Ramos (cell line): ENCODE measurements around the gene CEP70.
"Not testable (repeated sequence)": the region's sequence is repeated elsewhere in the genome, so short reads cannot be mapped to it uniquely, and the experiment has no call there.

Source experiments
- in situ Hi-C: fragments of 300-500 bp; cut with MboI; formaldehyde crosslinking; loops from one replicate; pipeline ENCODE4 v1.14.3; 2022; ENCODE audit warnings: low sequenced_read_pairs; ENCODE audit not compliant: unreplicated experiment

CEP70 gene, protein sequence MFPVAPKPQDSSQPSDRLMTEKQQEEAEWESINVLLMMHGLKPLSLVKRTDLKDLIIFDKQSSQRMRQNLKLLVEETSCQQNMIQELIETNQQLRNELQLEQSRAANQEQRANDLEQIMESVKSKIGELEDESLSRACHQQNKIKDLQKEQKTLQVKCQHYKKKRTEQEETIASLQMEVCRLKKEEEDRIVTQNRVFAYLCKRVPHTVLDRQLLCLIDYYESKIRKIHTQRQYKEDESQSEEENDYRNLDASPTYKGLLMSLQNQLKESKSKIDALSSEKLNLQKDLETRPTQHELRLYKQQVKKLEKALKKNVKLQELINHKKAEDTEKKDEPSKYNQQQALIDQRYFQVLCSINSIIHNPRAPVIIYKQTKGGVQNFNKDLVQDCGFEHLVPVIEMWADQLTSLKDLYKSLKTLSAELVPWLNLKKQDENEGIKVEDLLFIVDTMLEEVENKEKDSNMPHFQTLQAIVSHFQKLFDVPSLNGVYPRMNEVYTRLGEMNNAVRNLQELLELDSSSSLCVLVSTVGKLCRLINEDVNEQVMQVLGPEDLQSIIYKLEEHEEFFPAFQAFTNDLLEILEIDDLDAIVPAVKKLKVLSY

DNA sequence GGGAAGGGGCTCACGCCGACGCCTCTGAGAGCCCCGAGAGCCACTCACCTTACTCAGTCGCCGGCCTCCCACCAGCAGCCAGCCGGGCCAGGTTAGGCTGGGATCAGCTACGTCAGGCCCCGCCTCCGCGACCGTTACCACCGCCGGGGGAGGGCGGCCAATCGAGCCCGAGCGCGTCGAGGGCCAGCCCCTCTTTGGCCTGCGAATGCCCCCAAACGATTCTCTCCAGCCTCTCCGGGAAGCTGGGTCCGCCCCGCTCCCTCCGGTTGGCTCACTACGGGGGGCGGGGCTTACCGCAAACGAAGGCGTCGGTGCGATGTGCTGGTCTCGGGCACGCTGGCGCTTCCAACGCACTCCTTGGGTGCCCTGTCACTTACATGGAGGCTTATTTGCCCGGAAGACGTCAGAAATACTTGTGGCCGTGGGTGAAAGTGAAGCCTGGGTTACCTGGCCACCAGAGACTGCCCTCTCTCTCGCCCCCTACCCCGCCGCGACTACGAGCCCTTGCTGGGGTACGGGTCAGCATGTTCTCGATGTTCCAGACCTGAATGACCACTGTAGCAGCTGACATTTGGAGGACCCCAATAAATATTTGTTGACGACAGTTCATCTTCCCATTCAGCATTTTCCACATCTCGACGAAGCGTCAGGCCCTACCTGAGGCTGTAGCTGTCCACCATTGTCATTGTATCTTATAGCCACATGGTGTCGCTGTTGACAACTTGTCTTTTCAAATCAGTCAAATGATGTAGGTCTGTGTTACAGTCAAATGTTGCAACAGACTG, at the start of gene CEP70:
Gene CEP70 (minus strand): TSS at position 111 of the 785 bp plus-strand sequence. CDS start 21,333 bp downstream, outside the sequence.
- in situ Hi-C loops, result loop anchor here (25.0 kb wide), 1 partner anchor 407 kb away; the partner anchor contains the start of gene ARMC8

DNA sequence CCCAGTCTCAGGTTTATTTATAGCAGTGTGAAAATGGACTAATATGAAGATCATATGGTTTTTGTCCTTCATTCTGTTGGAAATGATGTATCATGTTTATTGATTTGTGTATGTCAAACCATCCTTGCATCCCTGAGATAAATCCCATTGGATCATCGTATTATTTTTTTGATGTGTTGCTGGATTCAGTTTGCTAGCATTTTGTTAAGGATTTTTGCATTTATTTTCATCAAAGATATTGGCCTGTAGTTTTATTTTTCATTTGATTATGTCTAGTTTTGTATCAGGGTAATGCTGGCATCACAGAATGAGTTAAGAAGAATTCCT, 48.8 kb upstream of the CEP70 start:
- in situ Hi-C loops, result no loop called here

DNA sequence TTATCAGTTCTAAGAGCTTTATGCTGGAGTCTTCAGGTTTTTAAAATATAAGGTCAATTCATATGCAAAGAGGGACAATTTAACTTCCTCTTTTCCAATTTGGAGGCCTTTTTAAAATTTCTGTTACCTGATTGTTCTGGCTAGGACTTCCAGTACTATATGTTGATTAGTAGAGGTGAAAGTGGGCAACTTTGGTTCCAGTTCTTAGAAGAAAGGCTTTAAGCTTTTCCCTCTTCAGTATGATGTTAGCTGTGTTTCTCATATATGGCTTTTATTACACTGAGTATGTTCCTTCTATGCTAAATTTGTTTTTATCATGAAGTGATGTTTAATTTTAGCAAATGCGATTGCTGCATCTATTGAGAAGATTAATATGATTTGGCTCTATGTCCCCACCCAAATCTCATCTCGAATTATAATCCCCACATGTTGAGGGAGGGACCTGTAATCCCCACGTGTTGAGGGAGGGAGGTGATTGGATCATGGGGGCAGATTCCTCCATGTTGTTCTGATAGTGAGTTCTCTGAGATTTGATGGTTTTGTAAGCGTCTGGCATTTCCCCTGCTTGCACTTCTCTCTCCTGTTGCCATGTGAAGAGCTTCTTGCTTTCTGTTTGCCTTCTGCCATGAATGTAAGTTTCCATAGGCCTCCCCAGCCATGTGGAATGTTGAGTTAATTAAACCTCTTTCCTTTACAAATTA, 48.3 kb upstream of the CEP70 start:
- in situ Hi-C loops, result no loop called here

DNA sequence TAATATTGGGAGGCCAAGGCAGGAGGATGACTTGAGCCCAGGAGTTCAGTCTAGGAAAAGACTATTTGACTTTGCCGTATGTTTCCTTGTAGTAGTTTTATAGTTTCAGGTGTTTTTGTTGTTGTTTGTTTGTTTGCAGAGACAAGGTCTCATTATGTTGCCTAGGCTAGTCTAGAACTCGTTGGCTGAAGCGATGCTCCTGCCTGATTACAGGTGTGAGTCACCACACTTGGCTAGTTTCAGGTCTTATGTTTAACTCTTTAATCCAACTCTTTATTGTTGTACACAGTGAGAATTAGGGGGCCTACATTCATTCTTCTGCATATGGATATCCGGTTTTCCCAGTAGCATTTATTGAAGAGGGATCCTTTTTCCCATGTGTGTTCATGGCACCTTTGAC, 46.5 kb upstream of the CEP70 start:
- in situ Hi-C loops, result no loop called here

DNA sequence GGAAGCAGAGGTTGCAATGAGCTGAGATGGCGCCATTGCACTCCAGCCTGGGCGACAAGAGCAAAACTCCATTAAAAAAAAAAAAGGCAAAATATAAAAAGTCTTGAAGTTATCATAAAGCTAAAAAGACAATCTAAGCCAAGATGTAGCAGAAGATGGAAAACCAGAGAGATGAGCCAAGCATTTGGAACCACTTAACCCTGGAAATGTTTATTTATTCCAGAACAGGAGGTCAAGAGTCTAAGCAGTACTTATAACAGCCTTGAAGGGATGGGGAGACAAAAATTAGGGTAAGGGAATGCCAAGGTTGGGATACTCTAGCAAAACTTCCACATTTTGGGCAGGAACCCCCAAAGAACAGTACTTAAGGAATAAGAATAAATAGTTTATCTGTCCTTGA, 44.6 kb upstream of the CEP70 start:
- in situ Hi-C loops, result no loop called here

DNA sequence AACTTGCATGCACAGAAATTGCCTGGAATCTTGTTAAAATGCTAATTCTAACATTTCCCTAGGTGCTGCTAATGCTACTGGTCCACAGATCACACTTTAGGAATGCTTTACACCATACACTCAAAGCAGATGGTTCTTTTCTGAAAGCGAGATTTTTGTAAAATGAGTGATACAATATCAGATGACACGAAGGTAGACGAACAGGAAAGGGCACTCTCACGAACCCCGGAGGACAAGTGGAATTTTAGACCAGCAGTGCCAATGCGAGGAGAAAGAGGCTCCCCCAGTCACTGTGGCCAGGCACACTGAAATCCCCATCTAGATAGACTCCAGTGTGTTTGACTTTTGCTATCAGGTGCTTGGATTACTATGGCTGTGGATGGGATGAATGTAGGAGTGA, 35.5 kb upstream of the CEP70 start:
- in situ Hi-C loops, result no loop called here

DNA sequence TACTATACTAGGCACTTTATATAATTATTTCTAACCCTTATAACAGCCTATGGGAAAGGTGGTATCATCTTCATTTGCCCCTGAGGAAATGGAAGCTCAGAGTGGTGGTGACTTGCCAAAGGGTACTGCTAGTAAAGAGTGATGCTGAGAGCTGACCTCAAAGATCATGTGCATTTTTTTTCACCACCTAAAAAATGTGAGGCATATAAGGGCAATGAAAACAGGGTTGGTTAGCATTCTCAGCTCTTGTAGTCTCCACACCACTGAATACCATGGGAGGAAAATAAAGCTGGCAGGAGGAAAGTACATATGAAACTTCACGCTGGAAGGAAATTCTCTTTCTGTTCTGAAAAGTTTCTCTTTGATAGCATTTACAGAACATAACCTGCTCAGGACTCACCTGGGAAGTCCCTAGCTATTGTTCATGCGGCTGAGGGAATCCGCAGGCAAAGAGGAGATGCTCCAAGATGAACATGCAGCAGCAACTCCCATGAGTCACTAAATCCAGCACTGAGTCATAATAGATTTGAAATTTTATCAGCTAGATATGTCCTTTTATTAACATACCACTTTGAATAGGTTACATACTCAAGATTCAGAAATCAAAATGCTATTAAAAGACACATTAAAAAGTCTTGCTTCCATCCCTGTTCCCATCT, 31.8 kb upstream of the CEP70 start:
- in situ Hi-C loops, result no loop called here

DNA sequence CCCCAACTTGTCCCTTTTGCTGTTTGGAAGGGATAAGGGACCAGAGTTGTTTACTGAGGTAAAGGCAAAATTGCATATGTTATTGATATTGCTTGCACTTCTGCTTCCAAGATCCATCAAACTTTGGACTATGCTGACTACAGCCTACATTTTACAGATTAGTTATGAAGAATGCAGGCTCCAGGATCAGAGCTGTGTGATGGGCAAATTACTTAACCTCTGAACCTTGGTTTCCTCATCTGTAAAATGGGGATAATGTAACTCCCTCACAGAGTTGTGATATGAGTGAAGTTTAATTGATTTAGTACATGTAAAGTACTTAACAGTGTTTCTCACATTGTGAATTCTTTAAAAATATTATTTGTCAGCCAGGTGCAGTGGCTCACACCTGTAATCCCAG, 30.5 kb upstream of the CEP70 start:
- in situ Hi-C loops, result no loop called here

DNA sequence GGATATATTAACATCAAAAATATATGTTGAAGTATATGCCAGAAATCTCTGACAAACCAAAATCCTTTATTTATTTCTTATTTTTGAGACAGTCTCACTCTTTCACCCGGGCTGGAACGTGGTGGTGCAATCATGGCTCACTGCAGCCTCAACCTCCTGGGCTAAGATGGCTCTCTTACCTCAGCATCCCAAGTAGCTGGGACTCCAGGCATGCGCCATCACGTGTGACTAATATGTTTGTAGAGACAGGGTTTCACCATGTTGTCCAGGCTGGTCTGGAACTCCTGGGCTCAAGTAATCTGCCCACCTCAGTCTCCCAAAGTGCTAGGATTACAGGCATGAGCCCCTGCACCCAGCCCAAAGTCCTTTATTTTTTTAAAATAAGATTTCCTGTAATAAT, 26.4 kb upstream of the CEP70 start:
- in situ Hi-C loops, result no loop called here

DNA sequence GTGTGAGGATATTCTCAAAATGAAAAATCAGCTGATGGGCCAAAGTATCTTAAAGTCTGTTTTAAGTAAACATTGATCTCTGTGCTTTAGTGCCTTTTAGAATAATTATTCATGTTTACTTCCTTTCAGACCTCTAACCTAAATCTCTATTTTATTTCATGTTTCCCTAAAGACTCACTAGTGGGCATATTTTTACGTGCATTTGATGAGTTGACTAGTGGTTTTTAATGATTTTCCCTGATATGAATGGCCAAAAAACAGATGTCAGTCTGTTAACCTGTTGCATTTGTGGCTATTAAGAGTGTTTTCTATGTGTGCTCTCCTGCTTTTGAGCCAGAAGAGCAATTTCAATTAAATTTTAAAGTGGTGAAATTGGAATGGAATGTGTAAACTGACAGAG, 21.4 kb upstream of the CEP70 start:
- in situ Hi-C loops, result no loop called here

DNA sequence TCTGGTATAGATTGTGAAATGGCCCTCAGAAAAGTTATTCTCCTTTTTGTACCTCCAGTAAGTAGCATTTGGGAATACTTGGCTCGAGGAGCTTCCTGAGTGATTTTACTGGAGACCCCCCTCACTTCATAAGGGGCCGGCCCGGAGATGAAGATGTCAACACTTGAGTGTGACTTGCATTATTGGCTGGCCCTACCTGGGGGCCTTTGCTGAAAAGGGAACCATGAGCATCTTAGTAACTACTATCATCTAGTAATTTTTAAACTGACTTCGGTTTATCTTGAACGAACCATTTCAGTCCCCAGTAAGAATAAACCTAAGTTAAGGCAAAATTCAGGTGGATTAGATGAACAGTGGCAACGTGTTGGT, 15.8 kb upstream of the CEP70 start:
- in situ Hi-C loops, result no loop called here

DNA sequence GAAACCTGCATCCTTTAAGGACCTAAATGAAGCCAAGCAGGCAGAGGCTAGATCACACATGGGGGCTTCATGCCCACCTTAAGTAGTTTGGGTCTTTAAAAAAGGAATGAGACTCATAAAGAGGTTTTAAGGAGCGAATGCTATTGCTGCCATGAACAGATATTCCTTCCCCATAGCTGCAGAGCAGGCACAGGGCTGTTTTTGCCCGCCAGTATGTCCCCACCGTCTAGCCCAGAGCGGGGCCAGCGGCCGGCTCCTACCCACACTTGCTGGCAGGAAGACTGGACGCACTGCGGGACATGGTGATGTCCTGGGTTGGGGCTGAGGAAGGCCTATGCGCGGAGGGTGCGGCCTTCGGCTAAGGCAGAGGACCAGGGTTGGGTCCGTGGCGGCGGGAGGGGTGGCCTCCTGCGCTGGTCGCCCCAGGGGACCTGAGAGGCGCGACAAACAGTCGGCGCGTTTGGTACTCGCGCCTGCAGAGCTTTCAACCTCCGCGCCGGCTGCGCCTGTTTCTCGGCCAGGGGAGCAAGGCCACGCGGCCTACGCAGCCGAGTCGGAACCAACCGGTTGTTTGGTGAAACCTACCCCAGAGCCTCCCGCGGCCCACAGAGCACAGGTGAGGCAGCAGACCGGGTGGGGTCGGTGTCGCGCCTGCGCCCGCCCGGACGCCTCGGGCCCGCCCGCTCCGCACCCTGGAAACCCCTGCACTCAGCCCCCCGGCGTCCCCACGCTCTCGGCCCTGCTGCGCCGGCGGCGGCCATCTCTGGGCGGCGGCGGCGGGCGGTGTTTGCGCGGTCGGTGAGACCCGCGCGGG, 14.5 kb upstream of the CEP70 start, which contains the start of gene FAIM:
Gene FAIM (plus strand): TSS at position 450 of the 814 bp plus-strand sequence. CDS start 10,956 bp downstream, outside the sequence.
- in situ Hi-C loops, result no loop called here

DNA sequence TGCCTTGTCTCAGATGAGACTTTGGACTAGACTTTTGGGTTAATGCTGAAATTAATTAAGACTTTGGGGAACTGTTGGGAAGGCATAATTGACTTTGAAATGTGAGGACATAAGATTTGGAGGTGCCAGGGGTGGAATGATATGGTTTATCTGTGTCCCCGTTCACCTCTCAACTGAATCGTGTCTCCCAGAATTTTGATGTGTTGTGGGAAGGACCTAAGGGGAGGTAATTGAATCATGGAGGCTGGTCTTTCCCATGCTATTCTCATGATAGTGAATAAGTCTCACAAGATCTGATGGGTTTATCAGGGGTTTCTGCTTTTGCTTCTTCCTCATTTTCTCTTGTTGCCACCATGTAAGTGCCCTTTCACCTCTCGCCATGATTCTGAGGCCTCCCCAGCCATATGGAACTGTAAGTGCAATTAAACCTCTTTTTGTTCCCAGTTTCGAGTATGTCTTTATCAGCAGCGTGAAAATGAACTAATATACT, 10.1 kb upstream of the CEP70 start:
- in situ Hi-C loops, result not testable (repeated sequence)

DNA sequence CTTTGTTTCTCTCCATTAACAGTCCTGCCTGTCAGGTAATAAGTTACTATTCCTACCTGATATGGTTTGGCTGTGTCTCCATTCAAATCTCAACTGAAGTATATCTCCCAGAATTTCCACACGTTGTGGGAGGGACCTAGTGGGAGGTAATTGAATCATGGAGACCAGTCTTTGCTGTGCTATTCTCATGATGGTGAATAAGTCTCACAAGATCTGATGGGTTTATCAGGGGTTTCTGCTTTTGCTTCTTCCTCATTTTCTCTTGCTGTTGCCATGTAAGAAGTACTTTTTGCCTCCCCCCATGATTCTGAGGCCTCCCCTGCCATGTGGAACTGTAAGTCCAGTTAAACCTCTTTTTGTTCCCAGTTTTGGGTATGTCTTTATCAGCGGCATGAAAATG, 7.6 kb upstream of the CEP70 start:
- in situ Hi-C loops, result not testable (repeated sequence)

DNA sequence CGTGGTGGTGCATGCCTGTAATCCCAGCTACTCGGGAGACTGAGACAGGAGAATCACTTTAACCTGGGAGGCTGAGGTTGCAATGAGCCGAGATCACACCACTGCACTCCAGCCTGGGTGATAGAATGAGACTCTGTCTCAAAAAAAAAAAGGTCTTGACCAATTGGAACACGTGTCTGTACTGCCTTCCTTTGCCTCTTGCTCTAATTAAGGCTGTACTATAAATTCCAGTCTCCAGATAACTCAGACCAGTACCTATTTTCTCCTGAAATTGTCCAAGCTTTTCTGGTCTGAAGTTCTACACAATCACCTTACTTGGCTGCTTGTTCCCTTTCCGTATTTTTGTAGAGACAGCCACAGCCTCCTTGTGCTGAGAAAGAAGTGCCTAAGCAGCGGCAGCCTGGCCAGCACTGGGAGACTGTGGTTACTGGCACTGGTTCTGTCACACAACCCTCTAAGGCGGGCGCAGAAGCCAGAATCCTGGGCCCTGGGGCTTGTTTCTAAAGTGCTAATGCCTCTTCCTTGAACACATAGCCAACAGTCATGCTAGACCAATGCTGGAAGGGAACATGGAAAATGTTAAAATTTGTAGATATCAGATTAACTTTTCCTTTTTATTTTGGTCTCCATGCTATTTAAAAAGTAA, 6.2 kb upstream of the CEP70 start:
- in situ Hi-C loops, result no loop called here

DNA sequence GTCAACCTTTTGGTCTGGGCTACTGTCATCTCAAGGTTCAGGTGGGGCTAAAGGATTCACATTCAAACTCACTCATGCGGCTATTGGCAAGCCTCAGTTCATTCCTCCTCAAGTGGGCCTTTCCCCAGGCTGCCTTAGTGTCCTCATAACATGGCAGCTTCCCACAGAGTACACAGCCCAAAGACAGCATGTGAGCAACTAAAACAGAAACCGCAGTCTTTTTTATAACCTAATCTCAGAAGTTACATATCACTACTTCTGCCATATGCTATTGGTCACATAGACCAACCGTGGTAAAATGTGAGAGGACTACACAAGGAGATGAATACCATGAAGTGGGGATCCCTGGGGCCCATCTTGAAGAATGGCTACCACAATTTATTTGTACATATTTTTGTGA, 4.5 kb upstream of the CEP70 start:
- in situ Hi-C loops, result loop anchor here (5.0 to 25.0 kb wide), 2 partner anchors 319 to 411 kb away; partner anchors contain the start of gene ARMC8

DNA sequence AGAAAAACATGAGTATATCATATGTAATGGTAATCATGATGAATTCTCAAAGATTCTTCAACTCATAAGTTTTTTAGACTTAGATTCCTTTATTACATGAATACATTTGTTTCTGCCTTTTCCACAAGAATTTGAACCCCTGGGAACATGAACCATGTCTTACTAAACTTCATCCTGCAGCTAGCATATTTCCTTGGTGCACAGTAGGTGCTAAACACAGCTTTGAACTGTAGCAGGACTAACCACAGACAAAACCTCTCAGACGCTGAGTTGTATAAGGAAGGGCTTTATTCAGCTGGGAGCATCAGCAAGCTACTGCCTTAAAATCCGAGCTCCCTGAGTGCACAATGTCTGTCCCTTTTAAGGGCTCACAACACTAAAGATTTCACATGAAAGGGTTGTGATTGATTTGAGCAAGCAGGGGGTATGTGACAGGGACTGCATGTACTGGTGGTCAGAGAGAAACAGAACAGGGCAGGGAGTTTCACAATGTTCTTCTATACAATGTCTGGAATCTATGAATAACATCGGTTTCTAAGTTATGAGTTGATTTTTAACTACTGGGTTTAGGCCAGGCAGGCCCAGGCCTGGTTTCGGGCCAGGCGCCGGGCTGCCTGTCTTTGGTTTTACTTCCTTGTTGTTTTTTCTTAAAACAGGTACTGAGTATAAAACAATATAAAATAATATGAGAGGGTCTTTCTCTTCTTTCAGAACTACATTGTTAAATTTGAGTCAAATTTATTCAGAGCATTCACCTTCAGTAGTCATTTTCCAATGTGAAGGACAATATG, 3.3 kb upstream of the CEP70 start:
- in situ Hi-C loops, result loop anchor here (5.0 to 25.0 kb wide), 2 partner anchors 320 to 410 kb away; partner anchors contain the start of gene ARMC8
